IPS-20b (cell line): Measurements from ENCODE around the gene KLHDC10.

Source experiments
- H3K27ac ChIP-seq: one replicate; pipeline ENCODE4 v1.5.1; 2013; ENCODE audit warnings: low read length
- H3K27me3 ChIP-seq: 2 replicates; pipeline ENCODE4 v1.6.1; 2013; ENCODE audit warnings: mild to moderate bottlenecking, low read length, inconsistent platforms; ENCODE audit not compliant: insufficient read depth
- H3K36me3 ChIP-seq: 2 replicates; pipeline ENCODE4 v1.6.1; 2013; ENCODE audit warnings: low read depth, mild to moderate bottlenecking, inconsistent platforms, low read length, moderate library complexity; ENCODE audit not compliant: insufficient read depth
- H3K4me1 ChIP-seq: 2 replicates; pipeline ENCODE4 v1.6.1; 2013; ENCODE audit warnings: mild to moderate bottlenecking, control low read depth, inconsistent platforms, low read length, moderate library complexity; ENCODE audit not compliant: insufficient read depth
- H3K4me3 ChIP-seq: 2 replicates; pipeline ENCODE4 v1.5.1; 2013; ENCODE audit warnings: mild to moderate bottlenecking, low read length, inconsistent platforms
- H3K9ac ChIP-seq: 2 replicates; pipeline ENCODE4 v1.6.1; 2013; ENCODE audit warnings: low read depth, mild to moderate bottlenecking, inconsistent platforms, low read length, moderate library complexity
- H3K9me3 ChIP-seq: 2 replicates; pipeline ENCODE4 v1.6.1; 2013; ENCODE audit warnings: mild to moderate bottlenecking, low read depth, low read length, inconsistent platforms; ENCODE audit not compliant: insufficient read depth

KLHDC10 gene

DNA sequence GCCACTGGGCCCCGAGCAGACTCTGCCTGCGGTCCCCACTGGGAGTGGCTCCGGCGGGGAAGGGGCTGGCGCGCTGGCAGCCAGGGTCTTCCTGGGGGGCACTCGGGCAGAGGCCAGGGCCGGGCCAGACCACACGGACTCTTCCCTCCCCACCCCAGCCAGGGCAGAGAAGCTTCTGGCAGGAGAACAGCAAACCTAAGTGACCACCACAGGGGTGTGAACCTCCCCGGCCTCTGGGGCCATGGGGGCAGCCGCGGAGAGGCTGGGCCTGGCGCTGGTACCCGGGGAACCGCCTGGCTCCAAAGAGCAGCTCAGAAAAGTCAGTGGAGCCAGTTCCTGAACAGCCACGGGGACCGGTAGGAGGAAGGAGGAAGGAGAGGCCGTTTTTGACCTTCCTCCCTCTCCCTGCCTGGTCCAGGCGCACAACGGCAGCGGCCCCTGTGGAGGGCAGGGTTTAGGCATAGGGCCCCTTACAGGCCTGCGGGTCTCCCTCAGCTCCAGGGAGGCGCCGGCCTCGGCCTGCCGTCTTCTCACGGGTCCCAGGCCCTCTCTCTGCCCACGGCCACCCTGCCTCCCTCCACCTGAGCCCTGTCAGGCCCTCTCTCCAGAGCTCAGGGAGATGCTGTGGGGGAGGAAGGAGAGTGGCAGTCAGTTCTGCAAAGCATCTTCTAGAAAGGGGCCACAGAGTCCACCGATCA, 83.0 kb downstream of the KLHDC10 start:
- no peaks in the 10 kb centered on the region for H3K4me1 ChIP-seq
- H3K27me3 ChIP-seq: no peaks in the 10 kb centered on the region
- no peak overlapping the region for H3K4me3 ChIP-seq
- no peak overlapping the region for H3K27ac ChIP-seq
- H3K9ac ChIP-seq: no peak overlapping the region
- H3K9me3 ChIP-seq: peaks cover 10% of the 10 kb centered on the region; the same call in 1 of the 2 replicates
- H3K36me3 ChIP-seq: no peaks in the 10 kb centered on the region

GRCh38 chr7:130154131-130154500, 83.8 kb downstream of the KLHDC10 start:
- Histone ChIP-seq H3K36me3 (no peaks in the 10 kb centered on the region), H3K9me3 (peaks cover 10% of the 10 kb centered on the region; the same call in 1 of the 2 replicates), H3K4me3 (no peak overlapping the region), H3K27me3 (no peaks in the 10 kb centered on the region), H3K27ac (no peak overlapping the region), H3K4me1 (no peaks in the 10 kb centered on the region), H3K9ac (no peak overlapping the region)

- Histone ChIP-seq H3K4me1 (no peaks in the 10 kb centered on the region), H3K9ac (no peak overlapping the region), H3K4me3 (no peak overlapping the region), H3K27ac (no peak overlapping the region), H3K36me3 (peaks cover 1% of the 10 kb centered on the region; the same call in 1 of the 2 replicates), H3K27me3 (no peaks in the 10 kb centered on the region), H3K9me3 (peaks cover 10% of the 10 kb centered on the region; the same call in 1 of the 2 replicates)
Observed at GRCh38 chr7:130154501-130155317, 84.4 kb downstream of the KLHDC10 start.

DNA sequence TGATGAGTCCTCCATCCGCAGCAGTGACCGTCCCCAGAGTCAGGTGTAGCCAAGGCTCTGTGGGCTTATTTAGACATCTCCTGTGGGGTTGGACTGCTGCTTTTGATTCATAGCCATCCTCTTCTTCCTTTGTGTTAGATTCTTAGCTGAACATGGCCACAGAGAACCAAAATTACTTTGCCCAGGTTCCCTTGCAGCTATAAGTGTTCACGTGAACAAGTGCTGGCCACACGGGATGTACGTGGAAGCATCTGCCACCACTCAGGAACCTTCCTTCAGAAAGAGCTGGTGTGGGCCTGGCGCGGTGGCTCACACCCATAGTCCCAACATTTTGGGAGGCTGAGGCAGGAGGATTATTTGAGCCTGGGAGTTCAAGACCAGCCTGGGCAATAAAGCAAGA, 85.8 kb downstream of the KLHDC10 start:
- H3K27ac ChIP-seq: no peak overlapping the region
- H3K4me3 ChIP-seq: no peak overlapping the region
- H3K27me3 ChIP-seq: no peaks in the 10 kb centered on the region
- H3K4me1 ChIP-seq: no peaks in the 10 kb centered on the region
- peaks cover 10% of the 10 kb centered on the region; the same call in 1 of the 2 replicates for H3K9me3 ChIP-seq
- H3K9ac ChIP-seq: no peak overlapping the region
- H3K36me3 ChIP-seq: peaks cover 15% of the 10 kb centered on the region

GRCh38 chr7:130157700-130158099, 87.4 kb downstream of the KLHDC10 start:
- Histone ChIP-seq H3K4me1 (no peaks in the 10 kb centered on the region), H3K9ac (no peak overlapping the region), H3K27me3 (no peaks in the 10 kb centered on the region), H3K27ac (no peak overlapping the region), H3K4me3 (no peak overlapping the region), H3K9me3 (peaks cover 10% of the 10 kb centered on the region; the same call in 1 of the 2 replicates), H3K36me3 (peaks cover 27% of the 10 kb centered on the region)

GRCh38 chr7:130160023-130160422, 89.7 kb downstream of the KLHDC10 start:
- Histone ChIP-seq H3K9me3 (peaks cover 10% of the 10 kb centered on the region; the same call in 1 of the 2 replicates), H3K36me3 (peaks cover 45% of the 10 kb centered on the region), H3K27ac (no peak overlapping the region), H3K9ac (no peak overlapping the region), H3K27me3 (no peaks in the 10 kb centered on the region), H3K4me1 (no peaks in the 10 kb centered on the region), H3K4me3 (no peak overlapping the region)

- Histone ChIP-seq H3K27me3 (no peaks in the 10 kb centered on the region), H3K36me3 (peaks cover 49% of the 10 kb centered on the region), H3K4me1 (no peaks in the 10 kb centered on the region), H3K4me3 (no peak overlapping the region), H3K27ac (no peak overlapping the region), H3K9ac (no peak overlapping the region), H3K9me3 (peaks cover 10% of the 10 kb centered on the region; the same call in 1 of the 2 replicates)
Observed at GRCh38 chr7:130160455-130160854, 90.1 kb downstream of the KLHDC10 start.

GRCh38 chr7:130162196-130162595, 91.9 kb downstream of the KLHDC10 start:
- no peaks in the 10 kb centered on the region for H3K27me3 ChIP-seq
- H3K36me3 ChIP-seq: peaks cover 67% of the 10 kb centered on the region
- peaks cover 3% of the 10 kb centered on the region; the same call in 1 of the 2 replicates for H3K9me3 ChIP-seq
- H3K27ac ChIP-seq: no peak overlapping the region
- no peak overlapping the region for H3K4me3 ChIP-seq
- H3K4me1 ChIP-seq: no peaks in the 10 kb centered on the region
- H3K9ac ChIP-seq: no peak overlapping the region

- no peak overlapping the region for H3K9ac ChIP-seq
- H3K27ac ChIP-seq: no peak overlapping the region
- peaks cover 76% of the 10 kb centered on the region for H3K36me3 ChIP-seq
- H3K4me3 ChIP-seq: no peak overlapping the region
- no peaks in the 10 kb centered on the region for H3K27me3 ChIP-seq
- no peaks in the 10 kb centered on the region for H3K9me3 ChIP-seq
- no peaks in the 10 kb centered on the region for H3K4me1 ChIP-seq
Observed at GRCh38 chr7:130174237-130174959, 104.1 kb downstream of the KLHDC10 start.

DNA sequence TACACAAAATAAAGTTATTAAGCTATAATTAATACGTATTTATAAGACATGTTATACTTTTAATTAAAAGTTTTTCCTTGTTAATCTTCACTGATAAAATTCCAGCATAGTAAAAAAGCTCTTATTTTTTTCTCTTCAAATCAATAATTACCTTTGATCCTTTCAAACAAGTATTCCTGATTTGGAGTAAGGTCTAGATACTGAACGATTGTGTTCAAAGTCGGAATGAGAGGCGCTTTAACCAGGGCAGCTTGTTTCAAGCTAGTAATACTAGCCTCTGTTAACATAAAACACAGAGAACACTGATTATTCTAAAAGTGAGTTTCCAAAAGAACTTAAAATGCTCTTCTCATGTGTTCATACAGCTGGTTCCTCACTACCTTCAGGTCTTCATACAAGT, 107.9 kb downstream of the KLHDC10 start:
- H3K9ac ChIP-seq: no peak overlapping the region
- peaks cover 79% of the 10 kb centered on the region for H3K36me3 ChIP-seq
- no peaks in the 10 kb centered on the region for H3K4me1 ChIP-seq
- H3K27me3 ChIP-seq: no peaks in the 10 kb centered on the region
- no peak overlapping the region for H3K27ac ChIP-seq
- H3K9me3 ChIP-seq: no peaks in the 10 kb centered on the region
- H3K4me3 ChIP-seq: no peak overlapping the region

DNA sequence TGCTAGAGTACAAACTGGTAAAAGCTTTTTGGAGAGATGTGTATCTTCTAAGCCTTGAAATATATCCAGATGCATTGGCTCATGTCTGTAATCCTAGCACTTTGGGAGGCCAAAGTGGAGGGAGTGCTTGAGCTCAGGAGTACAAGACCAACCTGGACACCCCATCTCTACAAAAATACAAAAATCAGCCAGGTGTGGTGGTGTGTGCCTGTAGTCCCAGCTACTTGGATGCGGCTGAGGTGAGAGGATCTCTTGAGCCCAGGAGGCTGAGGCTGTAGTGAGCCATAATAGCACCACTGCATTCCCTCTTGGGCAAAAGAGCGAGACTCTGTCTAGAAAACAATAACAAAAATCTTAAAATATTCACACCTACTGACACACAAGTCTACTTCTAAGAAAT, 109.3 kb downstream of the KLHDC10 start:
- Histone ChIP-seq H3K4me1 (no peaks in the 10 kb centered on the region), H3K4me3 (no peak overlapping the region), H3K9me3 (no peaks in the 10 kb centered on the region), H3K36me3 (peaks cover 79% of the 10 kb centered on the region), H3K27ac (no peak overlapping the region), H3K9ac (no peak overlapping the region), H3K27me3 (no peaks in the 10 kb centered on the region)
